ENCODE measurements around the gene F13B.
"Not testable (repeated sequence)": the region's sequence is repeated elsewhere in the genome, so short reads cannot be mapped to it uniquely, and the experiment has no call there.

F13B gene

DNA sequence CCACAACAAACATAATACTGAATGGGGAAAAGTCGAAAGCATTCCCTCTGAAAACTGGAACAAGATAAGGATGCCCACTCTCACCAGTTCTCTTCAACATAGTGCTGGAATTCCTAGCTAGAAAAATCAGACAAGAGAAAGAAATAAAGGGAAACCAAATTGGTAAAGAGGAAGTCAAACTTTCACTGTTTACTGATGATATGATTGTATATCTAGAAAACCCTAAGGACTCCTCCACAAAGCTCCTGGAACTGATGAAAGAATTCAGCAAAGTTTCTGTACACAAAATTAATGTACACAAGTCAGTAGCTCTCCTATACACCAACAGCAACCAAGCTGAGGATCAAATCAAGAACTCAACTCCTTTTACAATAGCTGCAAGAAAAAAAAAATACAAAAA, 6.9 kb upstream of the F13B start:
- H3K4me3 ChIP-seq (ENCODE audit: low read length), result no peak overlapping the region
- TF ChIP-seq ZNF274 (IDR thresholded peaks at IDR 0.05; ENCODE audit: low read depth, low read length), result no peak

DNA sequence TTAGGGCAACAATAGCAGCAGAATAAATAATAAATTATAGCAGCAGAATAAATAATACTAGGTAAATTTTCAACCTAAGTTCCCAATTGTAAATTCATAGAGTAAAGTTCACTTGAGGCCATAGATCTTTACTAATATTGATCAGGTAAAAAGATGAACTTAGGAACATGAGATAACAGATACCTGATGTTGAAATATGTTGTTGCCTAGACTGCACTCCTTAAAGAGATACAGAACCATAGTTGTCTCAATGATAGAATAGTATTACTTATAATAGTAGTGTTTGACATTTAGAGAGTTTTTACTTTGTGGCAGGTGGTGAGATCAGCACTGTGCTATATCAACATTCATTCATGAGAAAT, 378 bp upstream of the F13B start:
- TF ChIP-seq ZNF274 (IDR thresholded peaks at IDR 0.05; ENCODE audit: low read depth, low read length), result no peak
- H3K4me3 ChIP-seq (ENCODE audit: low read length), result no peak overlapping the region

DNA sequence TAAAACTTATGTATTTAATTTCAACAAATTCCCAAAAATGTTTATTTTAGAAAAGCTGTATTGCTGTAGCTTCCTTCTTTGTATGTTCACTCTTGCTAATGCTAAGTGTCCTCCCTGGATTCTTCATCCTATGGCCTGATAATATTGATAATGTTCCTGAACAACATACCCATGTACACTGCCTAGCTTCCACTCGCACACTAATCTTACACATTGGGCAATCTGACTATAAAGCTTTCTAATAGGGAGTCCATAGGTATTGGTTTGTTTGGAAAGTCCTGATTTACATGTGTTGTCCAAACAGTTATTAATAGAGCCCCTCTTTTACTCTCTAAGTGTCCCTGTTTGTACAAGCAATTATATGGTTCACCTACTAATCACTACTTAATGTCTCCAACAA, 783 bp downstream of the F13B start:
- H3K4me3 ChIP-seq (ENCODE audit: low read length), result no peak overlapping the region
- no peak for TF ChIP-seq ZNF274 (IDR thresholded peaks at IDR 0.05; ENCODE audit: low read depth, low read length)

GRCh38 chr1:197065559-197065958, 1.5 kb downstream of the F13B start:
- H3K4me3 ChIP-seq (ENCODE audit: low read length), result no peak overlapping the region
- no peak for TF ChIP-seq ZNF274 (IDR thresholded peaks at IDR 0.05; ENCODE audit: low read depth, low read length)

DNA sequence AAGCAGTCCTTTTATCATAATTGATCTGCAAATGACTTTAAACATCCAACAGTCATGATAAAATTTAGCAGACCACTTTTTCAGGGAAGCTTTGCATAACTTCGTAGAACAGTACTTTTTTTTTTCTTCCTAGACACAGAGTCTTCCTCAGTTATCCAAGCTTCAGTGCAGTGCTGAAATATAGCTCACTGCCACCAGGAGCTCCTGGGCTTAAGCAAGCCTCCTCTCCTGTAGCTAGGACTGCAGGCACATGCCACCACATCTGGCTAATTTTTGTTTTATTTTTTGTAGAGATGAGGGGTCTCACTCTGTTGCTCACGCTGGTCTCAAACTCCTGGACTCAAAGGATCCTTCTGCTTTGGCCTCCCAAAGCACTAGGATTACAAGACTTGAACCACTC, 3.8 kb downstream of the F13B start:
- H3K4me3 ChIP-seq (ENCODE audit: low read length), result no peak overlapping the region
- no peak for TF ChIP-seq ZNF274 (IDR thresholded peaks at IDR 0.05; ENCODE audit: low read depth, low read length)

- TF ChIP-seq ZNF274 (IDR thresholded peaks at IDR 0.05; ENCODE audit: low read depth, low read length), result no peak
- no peak overlapping the region for H3K4me3 ChIP-seq (ENCODE audit: low read length)
Measured at GRCh38 chr1:197062692-197063091, 4.4 kb downstream of the F13B start.

DNA sequence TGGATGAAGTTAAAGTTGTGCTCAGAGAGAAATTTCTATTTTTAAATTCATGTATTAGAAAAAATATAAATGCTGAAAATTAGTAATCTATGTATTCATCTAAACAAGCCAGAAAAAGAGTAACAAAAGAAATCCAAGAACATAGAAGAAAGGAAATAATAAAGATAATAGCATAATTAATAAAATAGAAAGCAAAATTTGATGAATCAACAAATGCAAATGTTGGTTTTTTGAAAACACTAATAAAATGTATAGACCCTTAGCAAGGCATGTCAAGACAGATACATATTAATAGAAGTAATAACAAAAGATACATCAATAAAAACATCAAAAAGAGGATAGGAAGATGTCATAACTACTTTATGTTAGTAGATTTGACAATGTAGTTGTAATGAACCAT, 18.0 kb downstream of the F13B start:
- TF ChIP-seq ZNF274 (IDR thresholded peaks at IDR 0.05; ENCODE audit: low read depth, low read length), result no peak
- no peak overlapping the region for H3K4me3 ChIP-seq (ENCODE audit: low read length)

GRCh38 chr1:197042676-197043341, 24.3 kb downstream of the F13B start:
- TF ChIP-seq ZNF274 (IDR thresholded peaks at IDR 0.05; ENCODE audit: low read depth, low read length), result no peak
- H3K4me3 ChIP-seq (ENCODE audit: low read length), result no peak overlapping the region

GRCh38 chr1:197041486-197042353, 25.3 kb downstream of the F13B start:
- no peak for TF ChIP-seq ZNF274 (IDR thresholded peaks at IDR 0.05; ENCODE audit: low read depth, low read length)
- H3K4me3 ChIP-seq (ENCODE audit: low read length), result no peak overlapping the region

GRCh38 chr1:197036861-197037260, 30.2 kb downstream of the F13B start:
- H3K4me3 ChIP-seq (ENCODE audit: low read length), result no peak overlapping the region
- TF ChIP-seq ZNF274 (IDR thresholded peaks at IDR 0.05; ENCODE audit: low read depth, low read length), result no peak

DNA sequence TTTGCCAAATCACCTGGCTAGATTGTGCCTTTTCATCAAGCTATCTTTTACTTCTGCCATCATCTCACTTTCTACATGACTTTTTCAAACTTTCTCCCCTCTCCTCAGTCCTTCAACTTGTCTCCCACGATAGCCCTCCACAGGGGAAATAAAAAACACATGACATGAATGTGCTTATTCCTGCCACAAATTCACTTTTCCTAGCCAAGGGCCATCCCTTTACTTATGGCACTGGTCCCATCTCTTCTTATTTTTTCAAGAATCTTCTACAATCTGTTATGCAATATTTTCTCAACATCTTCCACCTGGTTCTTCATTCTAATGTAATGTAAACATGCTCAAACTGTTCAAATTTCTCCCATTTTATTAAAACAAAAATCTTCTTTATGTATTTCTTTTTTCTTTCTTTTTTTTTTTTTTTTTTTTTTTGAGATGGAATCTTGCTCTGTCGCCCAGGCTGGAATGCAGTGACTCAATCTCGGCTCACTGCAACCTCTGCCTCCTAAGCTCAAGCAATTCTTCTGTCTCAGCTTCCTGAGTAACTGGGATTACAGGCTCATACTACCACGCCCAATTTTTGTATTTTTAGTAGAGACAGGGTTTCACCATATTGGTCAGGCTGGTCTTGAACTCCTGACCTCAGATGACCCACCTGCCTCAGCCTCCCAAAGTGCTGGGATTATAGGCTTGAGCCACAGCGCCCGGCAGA, 32.3 kb downstream of the F13B start:
- H3K4me3 ChIP-seq (ENCODE audit: low read length), result not testable (repeated sequence)

DNA sequence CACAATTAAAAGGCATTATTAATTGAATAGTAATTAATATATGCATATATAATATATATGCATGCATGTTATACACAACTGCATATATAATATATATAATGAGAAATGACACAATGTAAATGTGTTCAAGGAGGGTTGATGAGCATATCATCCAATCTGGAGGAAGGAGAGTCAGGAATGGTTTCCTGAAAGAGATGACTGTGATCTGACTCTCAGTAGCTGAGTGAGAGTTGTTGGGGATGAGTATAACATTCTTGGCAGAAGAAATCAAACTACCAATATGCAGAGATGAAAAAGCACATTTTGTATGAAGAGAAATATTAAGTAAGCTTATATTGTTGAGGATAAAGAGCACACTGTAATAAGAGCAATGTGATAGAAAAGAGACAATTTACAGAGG, 37.3 kb downstream of the F13B start:
- H3K4me3 ChIP-seq (ENCODE audit: low read length), result no peak overlapping the region
- TF ChIP-seq ZNF274 (IDR thresholded peaks at IDR 0.05; ENCODE audit: low read depth, low read length), result no peak

DNA sequence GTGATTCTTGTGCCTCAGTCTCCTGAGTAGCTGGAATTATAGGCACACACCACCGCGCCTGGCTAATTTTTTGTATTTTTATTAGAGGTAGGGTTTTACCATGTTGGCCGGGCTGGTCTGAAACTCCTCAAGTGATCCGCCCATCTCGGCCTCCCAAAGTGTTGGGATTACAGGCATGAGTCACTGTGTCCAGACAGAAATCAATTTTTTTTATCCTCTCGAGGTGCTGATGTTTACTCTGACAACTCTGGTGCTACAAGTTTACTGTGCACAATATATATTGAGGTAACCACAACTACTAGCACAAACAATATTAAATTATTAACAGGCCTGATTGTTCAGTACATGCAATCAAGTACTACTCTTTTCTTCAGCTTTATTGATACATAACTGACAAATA, 39.7 kb downstream of the F13B start:
- TF ChIP-seq ZNF274 (IDR thresholded peaks at IDR 0.05; ENCODE audit: low read depth, low read length), result no peak
- H3K4me3 ChIP-seq (ENCODE audit: low read length), result no peak overlapping the region

DNA sequence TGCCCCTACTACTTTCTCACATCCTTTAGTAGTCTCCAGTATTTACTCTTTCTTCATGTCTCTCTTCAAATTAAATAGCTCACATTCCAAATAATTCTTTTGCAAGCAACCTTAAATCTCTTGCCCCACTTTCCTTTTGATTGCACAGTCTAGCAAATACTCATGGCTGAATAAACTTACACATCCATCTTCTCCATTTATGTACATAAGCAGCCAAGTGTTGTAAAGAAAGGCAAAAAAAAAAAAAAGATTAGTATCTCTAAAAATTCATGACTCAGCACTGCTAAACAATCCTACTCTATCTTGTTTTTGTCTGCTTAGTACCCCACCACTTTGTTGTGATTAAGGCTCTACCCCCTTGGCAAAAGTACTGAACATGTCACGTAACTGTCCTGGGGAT, 42.6 kb downstream of the F13B start:
- no peak overlapping the region for H3K4me3 ChIP-seq (ENCODE audit: low read length)
- TF ChIP-seq ZNF274 (IDR thresholded peaks at IDR 0.05; ENCODE audit: low read depth, low read length), result no peak

- H3K4me3 ChIP-seq (ENCODE audit: low read length), result no peak overlapping the region
- TF ChIP-seq ZNF274 (IDR thresholded peaks at IDR 0.05; ENCODE audit: low read depth, low read length), result no peak
Measured at GRCh38 chr1:197021716-197022115, 45.3 kb downstream of the F13B start.

Data from GM08714 (cell line).